ENCODE measurements around the gene LDLRAD3. TPM values are rescaled to one million over a fixed set of nuclear protein-coding genes. Genes with fewer than 3 reads are reported as not detected.

The LDLRAD3 gene
- total RNA-seq, 1 experiment from 2014 or later: 55.7 TPM

DNA sequence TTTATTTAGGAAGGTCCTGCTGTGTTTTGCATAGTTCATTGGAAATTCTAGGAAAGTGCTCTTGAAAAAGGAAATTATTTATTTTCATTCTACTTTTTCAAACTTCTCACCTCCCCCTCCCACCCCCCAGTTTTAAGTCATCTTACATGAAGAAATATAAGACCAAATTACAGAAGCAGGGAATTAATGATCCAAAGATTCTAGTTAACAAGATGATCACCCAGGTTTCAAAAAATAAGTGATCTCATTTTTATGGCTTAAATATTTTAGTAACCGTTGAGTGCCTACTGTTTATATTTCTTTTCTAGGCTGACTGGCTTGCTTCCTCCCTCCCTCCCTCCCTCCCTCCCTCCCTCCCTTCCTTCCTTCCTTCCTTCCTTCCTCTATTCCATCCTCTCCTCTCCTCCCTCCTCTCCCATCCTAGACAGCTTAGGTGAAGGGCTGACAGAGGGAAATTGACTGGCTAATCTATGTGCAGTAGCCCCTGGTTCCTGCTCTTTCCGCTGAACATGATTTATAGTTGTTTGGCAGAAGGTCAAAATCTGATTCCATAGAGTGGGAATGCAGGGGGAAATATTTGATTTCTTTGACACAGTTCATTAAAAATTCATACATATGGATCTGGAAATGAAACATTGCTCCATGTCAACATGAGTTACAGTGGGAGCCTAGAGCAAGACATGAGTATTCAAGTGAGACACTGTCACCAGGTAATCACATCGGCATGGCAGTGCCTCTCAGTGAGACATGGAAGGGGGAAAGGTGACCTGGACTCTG lies 221.9 kb downstream of the LDLRAD3 start:
- H3K36me3 Mint-ChIP-seq (ENCODE audit: insufficient read depth, unreplicated experiment): peaks cover 49% of the 10 kb centered on the region
- peaks cover 5% of the 10 kb centered on the region for H3K4me1 Mint-ChIP-seq (ENCODE audit: insufficient read depth, unreplicated experiment)
- H3K4me3 Mint-ChIP-seq (ENCODE audit: unreplicated experiment): no peak overlapping the region
- ChIA-PET POLR2A (no interaction called here), CTCF (no interaction called here)
- TF ChIP-seq, protein P1, sequence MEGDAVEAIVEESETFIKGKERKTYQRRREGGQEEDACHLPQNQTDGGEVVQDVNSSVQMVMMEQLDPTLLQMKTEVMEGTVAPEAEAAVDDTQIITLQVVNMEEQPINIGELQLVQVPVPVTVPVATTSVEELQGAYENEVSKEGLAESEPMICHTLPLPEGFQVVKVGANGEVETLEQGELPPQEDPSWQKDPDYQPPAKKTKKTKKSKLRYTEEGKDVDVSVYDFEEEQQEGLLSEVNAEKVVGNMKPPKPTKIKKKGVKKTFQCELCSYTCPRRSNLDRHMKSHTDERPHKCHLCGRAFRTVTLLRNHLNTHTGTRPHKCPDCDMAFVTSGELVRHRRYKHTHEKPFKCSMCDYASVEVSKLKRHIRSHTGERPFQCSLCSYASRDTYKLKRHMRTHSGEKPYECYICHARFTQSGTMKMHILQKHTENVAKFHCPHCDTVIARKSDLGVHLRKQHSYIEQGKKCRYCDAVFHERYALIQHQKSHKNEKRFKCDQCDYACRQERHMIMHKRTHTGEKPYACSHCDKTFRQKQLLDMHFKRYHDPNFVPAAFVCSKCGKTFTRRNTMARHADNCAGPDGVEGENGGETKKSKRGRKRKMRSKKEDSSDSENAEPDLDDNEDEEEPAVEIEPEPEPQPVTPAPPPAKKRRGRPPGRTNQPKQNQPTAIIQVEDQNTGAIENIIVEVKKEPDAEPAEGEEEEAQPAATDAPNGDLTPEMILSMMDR (IDR thresholded peaks at IDR 0.05; ENCODE audit: unreplicated experiment): no peak
- no peaks in the 10 kb centered on the region for H3K9me3 Mint-ChIP-seq (ENCODE audit: unreplicated experiment)
- BruUV-seq (replicated peaks): no TSS peak
- H3K27me3 Mint-ChIP-seq (ENCODE audit: insufficient read depth, unreplicated experiment): no peaks in the 10 kb centered on the region
- no peak for DNase-seq (ENCODE audit: unreplicated experiment)
- H3K27ac Mint-ChIP-seq (ENCODE audit: low read depth, unreplicated experiment): no peak overlapping the region
- intact Hi-C loops (cut with micrococcal nuclease): no loop called here

DNA sequence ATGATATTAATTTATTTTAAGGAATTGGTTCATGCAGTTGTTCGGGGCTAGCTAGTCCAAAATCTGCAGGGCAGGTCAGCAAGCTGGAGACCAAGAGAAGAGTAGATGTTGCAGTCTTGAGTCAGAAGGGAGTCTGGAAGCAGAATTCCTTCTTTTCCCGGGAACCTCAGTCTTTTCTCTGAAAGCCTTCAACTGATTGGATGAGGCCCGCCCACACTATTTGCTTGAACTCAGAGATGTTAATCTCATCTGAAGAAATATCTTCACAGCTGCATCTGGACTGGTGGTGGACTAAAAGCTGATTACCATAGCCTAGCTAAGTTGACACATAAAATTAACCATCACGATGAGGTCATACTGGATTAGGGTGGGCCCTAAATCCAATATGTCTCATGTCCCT lies 223.2 kb downstream of the LDLRAD3 start:
- no TSS peak for BruUV-seq (replicated peaks)
- no peak for DNase-seq (ENCODE audit: unreplicated experiment)
- H3K9me3 Mint-ChIP-seq (ENCODE audit: unreplicated experiment): peaks cover 9% of the 10 kb centered on the region
- intact Hi-C loops (cut with micrococcal nuclease): no loop called here
- TF ChIP-seq, protein P1 (IDR thresholded peaks at IDR 0.05; ENCODE audit: unreplicated experiment): no peak
- H3K27ac Mint-ChIP-seq (ENCODE audit: low read depth, unreplicated experiment): no peak overlapping the region
- CTCF ChIA-PET: interaction anchor here (0.6 kb wide), 1 partner anchor 10 kb away, joined by 3 read pairs; no protein-coding TSS in a partner anchor
- H3K27me3 Mint-ChIP-seq (ENCODE audit: insufficient read depth, unreplicated experiment): no peaks in the 10 kb centered on the region
- POLR2A ChIA-PET: no interaction called here
- H3K4me3 Mint-ChIP-seq (ENCODE audit: unreplicated experiment): no peak overlapping the region
- H3K4me1 Mint-ChIP-seq (ENCODE audit: insufficient read depth, unreplicated experiment): peaks cover 5% of the 10 kb centered on the region
- peaks cover 61% of the 10 kb centered on the region for H3K36me3 Mint-ChIP-seq (ENCODE audit: insufficient read depth, unreplicated experiment)

DNA sequence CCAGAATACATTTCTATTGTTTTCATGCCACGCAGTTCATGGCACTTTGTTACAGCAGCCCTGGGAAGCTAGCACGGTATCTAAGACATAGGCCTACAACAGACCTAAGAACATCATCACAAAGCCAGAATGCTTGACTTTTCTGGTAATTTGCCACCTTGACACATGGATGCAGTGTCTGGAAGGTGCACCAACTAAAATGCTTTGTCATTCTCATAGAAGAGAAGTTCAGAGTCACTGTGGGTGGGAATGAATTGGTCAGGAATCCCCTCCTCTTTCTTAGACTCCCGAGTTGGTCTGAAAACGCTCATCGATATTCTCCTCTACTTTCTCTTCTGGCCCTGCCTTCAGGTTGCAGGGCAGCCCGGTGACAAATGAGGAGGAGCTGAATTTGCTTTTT lies 223.9 kb downstream of the LDLRAD3 start:
- H3K4me1 Mint-ChIP-seq (ENCODE audit: insufficient read depth, unreplicated experiment): peaks cover 5% of the 10 kb centered on the region
- peaks cover 61% of the 10 kb centered on the region for H3K36me3 Mint-ChIP-seq (ENCODE audit: insufficient read depth, unreplicated experiment)
- ChIA-PET POLR2A (interaction anchor here (1.2 kb wide), 1 partner anchor 14 kb away, joined by 3 read pairs; no protein-coding TSS in a partner anchor), CTCF (no interaction called here)
- no peaks in the 10 kb centered on the region for H3K27me3 Mint-ChIP-seq (ENCODE audit: insufficient read depth, unreplicated experiment)
- intact Hi-C loops (cut with micrococcal nuclease): no loop called here
- H3K9me3 Mint-ChIP-seq (ENCODE audit: unreplicated experiment): peaks cover 9% of the 10 kb centered on the region
- no peak for DNase-seq (ENCODE audit: unreplicated experiment)
- no TSS peak for BruUV-seq (replicated peaks)
- no peak overlapping the region for H3K4me3 Mint-ChIP-seq (ENCODE audit: unreplicated experiment)
- no peak overlapping the region for H3K27ac Mint-ChIP-seq (ENCODE audit: low read depth, unreplicated experiment)
- TF ChIP-seq, protein P1 (IDR thresholded peaks at IDR 0.05; ENCODE audit: unreplicated experiment): no peak

DNA sequence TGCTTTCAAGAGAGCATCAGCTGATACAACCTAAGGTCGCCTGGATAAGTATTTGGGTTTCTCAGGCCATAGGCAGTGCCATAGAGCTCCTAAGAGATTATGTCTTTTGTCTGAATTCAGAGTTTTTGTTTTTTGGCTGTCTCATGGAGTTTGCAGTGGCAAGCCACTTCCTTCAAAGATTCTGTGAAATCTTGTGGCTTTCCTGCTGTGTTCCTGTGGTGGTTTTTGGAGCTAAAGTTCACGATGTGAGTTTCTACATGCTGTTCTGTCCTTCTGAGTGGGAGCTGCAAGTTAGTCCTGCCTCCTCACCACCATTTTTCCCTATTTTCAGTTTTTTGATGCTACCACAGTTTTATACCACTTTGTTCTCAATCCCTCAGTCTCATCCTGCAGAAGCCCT lies 234.0 kb downstream of the LDLRAD3 start:
- intact Hi-C loops (cut with micrococcal nuclease): no loop called here
- no peak for DNase-seq (ENCODE audit: unreplicated experiment)
- peaks cover 48% of the 10 kb centered on the region for H3K36me3 Mint-ChIP-seq (ENCODE audit: insufficient read depth, unreplicated experiment)

More for the DNA sequence above, 234.0 kb downstream of the LDLRAD3 start:
- H3K4me1 Mint-ChIP-seq (ENCODE audit: insufficient read depth, unreplicated experiment): peaks cover 13% of the 10 kb centered on the region
- peaks cover 13% of the 10 kb centered on the region for H3K9me3 Mint-ChIP-seq (ENCODE audit: unreplicated experiment)
- ChIA-PET POLR2A (no interaction called here), CTCF (interaction anchor here (0.5 to 1.0 kb wide), 3 partner anchors 11 to 553 kb away, joined by 3 read pairs; no protein-coding TSS in a partner anchor)
- H3K27ac Mint-ChIP-seq (ENCODE audit: low read depth, unreplicated experiment): no peak overlapping the region
- BruUV-seq (replicated peaks): no TSS peak
- no peaks in the 10 kb centered on the region for H3K27me3 Mint-ChIP-seq (ENCODE audit: insufficient read depth, unreplicated experiment)
- H3K4me3 Mint-ChIP-seq (ENCODE audit: unreplicated experiment): no peak overlapping the region
- TF ChIP-seq, protein P1 (IDR thresholded peaks at IDR 0.05; ENCODE audit: unreplicated experiment): no peak
